Measurements from ENCODE around the gene BIRC5.

BIRC5 gene

GRCh38 chr17:78184351-78184750 lies 29.7 kb upstream of the BIRC5 start:
- H3K9me3 ChIP-seq (ENCODE audit: control insufficient read depth in 2 of 2, low read length in 2 of 2), result no peaks in the 10 kb centered on the region
- H3K27ac ChIP-seq (ENCODE audit: low read depth in 2 of 2, low read length in 2 of 2), result peak overlapping the region in 1 of 2 donors; percentile 4
- no peaks in the 10 kb centered on the region for H3K27me3 ChIP-seq (ENCODE audit: control insufficient read depth in 2 of 2, insufficient read depth in 2 of 2, low read length in 2 of 2)
- H3K4me3 ChIP-seq (ENCODE audit: low read length in 2 of 2), result no peak overlapping the region
- no peak overlapping the region for H3K9ac ChIP-seq (ENCODE audit: low read depth in 1 of 2, low read length in 2 of 2)
- peaks cover 0 to 2% of the 10 kb centered on the region in 2 donors for H3K36me3 ChIP-seq (ENCODE audit: control insufficient read depth in 2 of 2, insufficient read depth in 2 of 2, low read length in 2 of 2)
- peaks cover 11 to 20% of the 10 kb centered on the region in 2 donors for H3K4me1 ChIP-seq (ENCODE audit: control insufficient read depth in 2 of 2, insufficient read depth in 2 of 2, low read length in 2 of 2)

GRCh38 chr17:78184868-78185267 lies 29.2 kb upstream of the BIRC5 start:
- no peak overlapping the region for H3K9ac ChIP-seq (ENCODE audit: low read depth in 1 of 2, low read length in 2 of 2)
- peaks cover 0 to 2% of the 10 kb centered on the region in 2 donors for H3K36me3 ChIP-seq (ENCODE audit: control insufficient read depth in 2 of 2, insufficient read depth in 2 of 2, low read length in 2 of 2)
- no peaks in the 10 kb centered on the region for H3K27me3 ChIP-seq (ENCODE audit: control insufficient read depth in 2 of 2, insufficient read depth in 2 of 2, low read length in 2 of 2)
- no peaks in the 10 kb centered on the region for H3K9me3 ChIP-seq (ENCODE audit: control insufficient read depth in 2 of 2, low read length in 2 of 2)
- peaks cover 11 to 19% of the 10 kb centered on the region in 2 donors for H3K4me1 ChIP-seq (ENCODE audit: control insufficient read depth in 2 of 2, insufficient read depth in 2 of 2, low read length in 2 of 2)
- no peak overlapping the region for H3K4me3 ChIP-seq (ENCODE audit: low read length in 2 of 2)
- H3K27ac ChIP-seq (ENCODE audit: low read depth in 2 of 2, low read length in 2 of 2), result no peak overlapping the region

- H3K36me3 ChIP-seq (ENCODE audit: control insufficient read depth in 2 of 2, insufficient read depth in 2 of 2, low read length in 2 of 2), result no peaks in the 10 kb centered on the region
- H3K27ac ChIP-seq (ENCODE audit: low read depth in 2 of 2, low read length in 2 of 2), result peak overlapping the region; percentile 56 to 91
- H3K4me1 ChIP-seq (ENCODE audit: control insufficient read depth in 2 of 2, insufficient read depth in 2 of 2, low read length in 2 of 2), result peaks cover 11 to 17% of the 10 kb centered on the region in 2 donors
- no peaks in the 10 kb centered on the region for H3K9me3 ChIP-seq (ENCODE audit: control insufficient read depth in 2 of 2, low read length in 2 of 2)
- H3K9ac ChIP-seq (ENCODE audit: low read depth in 1 of 2, low read length in 2 of 2), result peak overlapping the region; percentile 50 to 56
- peak overlapping the region; percentile 52 to 75 for H3K4me3 ChIP-seq (ENCODE audit: low read length in 2 of 2)
- no peaks in the 10 kb centered on the region for H3K27me3 ChIP-seq (ENCODE audit: control insufficient read depth in 2 of 2, insufficient read depth in 2 of 2, low read length in 2 of 2)
Measured at GRCh38 chr17:78185981-78186691, 27.9 kb upstream of the BIRC5 start.

GRCh38 chr17:78186692-78187595 lies 27.1 kb upstream of the BIRC5 start, which contains the start of the genes AFMID and TK1:
TSS of gene AFMID (plus strand) at chr17:78187362. CDS start at chr17:78187371, 9 bp downstream.
TSS of gene TK1 (minus strand) at chr17:78187052. CDS start at chr17:78186994, 58 bp downstream.
- H3K27ac ChIP-seq (ENCODE audit: low read depth in 2 of 2, low read length in 2 of 2), result peak within 1 kb of the TSS; percentile 90 to 91
- peak within 1 kb of the TSS; percentile 77 to 88 for H3K4me3 ChIP-seq (ENCODE audit: low read length in 2 of 2)
- peaks cover 0 to 3% of the 10 kb centered on the region in 2 donors for H3K36me3 ChIP-seq (ENCODE audit: control insufficient read depth in 2 of 2, insufficient read depth in 2 of 2, low read length in 2 of 2)
- no peaks in the 10 kb centered on the region for H3K27me3 ChIP-seq (ENCODE audit: control insufficient read depth in 2 of 2, insufficient read depth in 2 of 2, low read length in 2 of 2)
- peak within 1 kb of the TSS; percentile 72 to 81 for H3K9ac ChIP-seq (ENCODE audit: low read depth in 1 of 2, low read length in 2 of 2)
- no peaks in the 10 kb centered on the region for H3K9me3 ChIP-seq (ENCODE audit: control insufficient read depth in 2 of 2, low read length in 2 of 2)
- peaks cover 11 to 17% of the 10 kb centered on the region in 2 donors for H3K4me1 ChIP-seq (ENCODE audit: control insufficient read depth in 2 of 2, insufficient read depth in 2 of 2, low read length in 2 of 2)

GRCh38 chr17:78196716-78197115 lies 17.3 kb upstream of the BIRC5 start:
- Histone ChIP-seq H3K36me3 (ENCODE audit: control insufficient read depth in 2 of 2, insufficient read depth in 2 of 2, low read length in 2 of 2) (peaks cover 4 to 8% of the 10 kb centered on the region in 2 donors), H3K27me3 (ENCODE audit: control insufficient read depth in 2 of 2, insufficient read depth in 2 of 2, low read length in 2 of 2) (no peaks in the 10 kb centered on the region), H3K4me1 (ENCODE audit: control insufficient read depth in 2 of 2, insufficient read depth in 2 of 2, low read length in 2 of 2) (peaks cover 3 to 4% of the 10 kb centered on the region in 2 donors), H3K27ac (ENCODE audit: low read depth in 2 of 2, low read length in 2 of 2) (no peak overlapping the region), H3K4me3 (ENCODE audit: low read length in 2 of 2) (no peak overlapping the region), H3K9me3 (ENCODE audit: control insufficient read depth in 2 of 2, low read length in 2 of 2) (no peaks in the 10 kb centered on the region), H3K9ac (ENCODE audit: low read depth in 1 of 2, low read length in 2 of 2) (no peak overlapping the region)

- peaks cover 4 to 5% of the 10 kb centered on the region in 2 donors for H3K36me3 ChIP-seq (ENCODE audit: control insufficient read depth in 2 of 2, insufficient read depth in 2 of 2, low read length in 2 of 2)
- no peaks in the 10 kb centered on the region for H3K27me3 ChIP-seq (ENCODE audit: control insufficient read depth in 2 of 2, insufficient read depth in 2 of 2, low read length in 2 of 2)
- peaks cover 3 to 4% of the 10 kb centered on the region in 2 donors for H3K4me1 ChIP-seq (ENCODE audit: control insufficient read depth in 2 of 2, insufficient read depth in 2 of 2, low read length in 2 of 2)
- no peak overlapping the region for H3K27ac ChIP-seq (ENCODE audit: low read depth in 2 of 2, low read length in 2 of 2)
- H3K9ac ChIP-seq (ENCODE audit: low read depth in 1 of 2, low read length in 2 of 2), result no peak overlapping the region
- H3K4me3 ChIP-seq (ENCODE audit: low read length in 2 of 2), result no peak overlapping the region
- H3K9me3 ChIP-seq (ENCODE audit: control insufficient read depth in 2 of 2, low read length in 2 of 2), result no peaks in the 10 kb centered on the region
Measured at GRCh38 chr17:78197147-78197832, 16.8 kb upstream of the BIRC5 start.

- Histone ChIP-seq H3K4me3 (ENCODE audit: low read length in 2 of 2) (no peak overlapping the region), H3K9ac (ENCODE audit: low read depth in 1 of 2, low read length in 2 of 2) (no peak overlapping the region), H3K36me3 (ENCODE audit: control insufficient read depth in 2 of 2, insufficient read depth in 2 of 2, low read length in 2 of 2) (peaks cover 9 to 10% of the 10 kb centered on the region in 2 donors), H3K27ac (ENCODE audit: low read depth in 2 of 2, low read length in 2 of 2) (no peak overlapping the region), H3K4me1 (ENCODE audit: control insufficient read depth in 2 of 2, insufficient read depth in 2 of 2, low read length in 2 of 2) (peaks cover 3 to 4% of the 10 kb centered on the region in 2 donors), H3K27me3 (ENCODE audit: control insufficient read depth in 2 of 2, insufficient read depth in 2 of 2, low read length in 2 of 2) (no peaks in the 10 kb centered on the region), H3K9me3 (ENCODE audit: control insufficient read depth in 2 of 2, low read length in 2 of 2) (no peaks in the 10 kb centered on the region)
Measured at GRCh38 chr17:78200451-78200850, 13.6 kb upstream of the BIRC5 start.

GRCh38 chr17:78202666-78203065 lies 11.4 kb upstream of the BIRC5 start:
- no peak overlapping the region for H3K4me3 ChIP-seq (ENCODE audit: low read length in 2 of 2)
- H3K27ac ChIP-seq (ENCODE audit: low read depth in 2 of 2, low read length in 2 of 2), result no peak overlapping the region
- peaks cover 8 to 10% of the 10 kb centered on the region in 2 donors for H3K36me3 ChIP-seq (ENCODE audit: control insufficient read depth in 2 of 2, insufficient read depth in 2 of 2, low read length in 2 of 2)
- H3K9me3 ChIP-seq (ENCODE audit: control insufficient read depth in 2 of 2, low read length in 2 of 2), result no peaks in the 10 kb centered on the region
- no peak overlapping the region for H3K9ac ChIP-seq (ENCODE audit: low read depth in 1 of 2, low read length in 2 of 2)
- H3K4me1 ChIP-seq (ENCODE audit: control insufficient read depth in 2 of 2, insufficient read depth in 2 of 2, low read length in 2 of 2), result peaks cover 3 to 4% of the 10 kb centered on the region in 2 donors
- H3K27me3 ChIP-seq (ENCODE audit: control insufficient read depth in 2 of 2, insufficient read depth in 2 of 2, low read length in 2 of 2), result no peaks in the 10 kb centered on the region

- H3K4me1 ChIP-seq (ENCODE audit: control insufficient read depth in 2 of 2, insufficient read depth in 2 of 2, low read length in 2 of 2), result peaks cover 2 to 3% of the 10 kb centered on the region in 2 donors
- H3K9me3 ChIP-seq (ENCODE audit: control insufficient read depth in 2 of 2, low read length in 2 of 2), result no peaks in the 10 kb centered on the region
- peaks cover 10% of the 10 kb centered on the region in 2 donors for H3K36me3 ChIP-seq (ENCODE audit: control insufficient read depth in 2 of 2, insufficient read depth in 2 of 2, low read length in 2 of 2)
- H3K27ac ChIP-seq (ENCODE audit: low read depth in 2 of 2, low read length in 2 of 2), result no peak overlapping the region
- H3K9ac ChIP-seq (ENCODE audit: low read depth in 1 of 2, low read length in 2 of 2), result no peak overlapping the region
- no peak overlapping the region for H3K4me3 ChIP-seq (ENCODE audit: low read length in 2 of 2)
- no peaks in the 10 kb centered on the region for H3K27me3 ChIP-seq (ENCODE audit: control insufficient read depth in 2 of 2, insufficient read depth in 2 of 2, low read length in 2 of 2)
Measured at GRCh38 chr17:78204387-78205123, 9.5 kb upstream of the BIRC5 start.
